CD14-positive monocyte (primary cell): ENCODE data around the gene TRRAP. TPM values are rescaled to one million over a fixed set of nuclear protein-coding genes. Genes with fewer than 3 reads are reported as not detected.

Source experiments
- DNase-seq, 3 donors: peaks; one replicate each; pipeline ENCODE4 v3.0.0-alpha.2; 2011 to 2022
- H2AFZ ChIP-seq: 2 replicates; pipeline ENCODE4 v1.6.0; 2012; ENCODE audit warnings: mild to moderate bottlenecking, low read depth, low read length, inconsistent platforms; ENCODE audit not compliant: insufficient read depth, poor library complexity, severe bottlenecking
- H3K27ac ChIP-seq, 2 donors: 1 replicate in 1 of 2; 2 replicates in 1 of 2; pipeline ENCODE4 v1.5.1; 2012 to 2013; ENCODE audit warnings: low read length in 2 of 2, control low read depth in 1 of 2, inconsistent platforms in 1 of 2, low read depth in 1 of 2, mild to moderate bottlenecking in 1 of 2
- H3K27me3 ChIP-seq, 2 donors: one replicate each; pipeline versions ENCODE4 v1.6.0 to v1.6.1; 2011 to 2013; ENCODE audit warnings: low read length in 2 of 2; ENCODE audit not compliant: control insufficient read depth in 2 of 2, insufficient read depth in 2 of 2
- H3K36me3 ChIP-seq, 2 donors: replicated peaks in 1 of 2; 1 replicate in 1 of 2; 2 replicates in 1 of 2; pipeline versions ENCODE4 v1.5.1 to v1.6.1; 2012 to 2013; ENCODE audit warnings: low read length in 2 of 2, control low read depth in 1 of 2, inconsistent platforms in 1 of 2, mild to moderate bottlenecking in 1 of 2; ENCODE audit not compliant: insufficient read depth in 2 of 2, control insufficient read depth in 1 of 2
- H3K4me1 ChIP-seq, 2 donors: 1 replicate in 1 of 2; 2 replicates in 1 of 2; pipeline versions ENCODE4 v1.5.1 to v1.6.1; 2012 to 2013; ENCODE audit warnings: low read length in 2 of 2, control low read depth in 1 of 2, inconsistent platforms in 1 of 2, mild to moderate bottlenecking in 1 of 2, moderate library complexity in 1 of 2; ENCODE audit not compliant: insufficient read depth in 2 of 2, control insufficient read depth in 1 of 2
- H3K4me2 ChIP-seq: replicated peaks from 2 replicates; pipeline ENCODE3; 2012; ENCODE audit warnings: low read length, moderate library complexity, mild to moderate bottlenecking; ENCODE audit not compliant: poor library complexity, severe bottlenecking; ENCODE audit errors: extremely low read depth
- H3K4me3 ChIP-seq, 3 experiments: fragments of 200-600 bp in 1 of 3; sonication (generic) in 1 of 3; replicated peaks in 1 of 3; 1 replicate in 2 of 3; 2 replicates in 1 of 3; pipeline ENCODE4 v1.5.1; 2011 to 2013; ENCODE audit warnings: low read length in 3 of 3, mild to moderate bottlenecking in 3 of 3, control low read depth in 2 of 3, low read depth in 2 of 3, inconsistent platforms in 1 of 3, moderate library complexity in 1 of 3
- H3K79me2 ChIP-seq: 2 replicates; pipeline ENCODE4 v1.6.0; 2012; ENCODE audit warnings: mild to moderate bottlenecking, control low read depth, inconsistent platforms, low read length, moderate library complexity; ENCODE audit not compliant: insufficient read depth
- H3K9ac ChIP-seq: 2 replicates; pipeline ENCODE4 v1.6.0; 2017; ENCODE audit warnings: low read length, mild to moderate bottlenecking; ENCODE audit not compliant: insufficient read depth, poor library complexity, severe bottlenecking
- H3K9me3 ChIP-seq, 2 donors: replicated peaks in 1 of 2; 1 replicate in 1 of 2; 2 replicates in 1 of 2; pipeline versions ENCODE4 v1.5.1 to v1.6.1; 2012 to 2013; ENCODE audit warnings: low read length in 2 of 2, control low read depth in 1 of 2; ENCODE audit not compliant: control insufficient read depth in 1 of 2, insufficient read depth in 1 of 2
- H4K20me1 ChIP-seq: 2 replicates; pipeline ENCODE4 v1.6.0; 2012; ENCODE audit warnings: mild to moderate bottlenecking, low read length, control low read depth, moderate library complexity; ENCODE audit not compliant: insufficient read depth
- H3K27ac Mint-ChIP-seq, 7 donors: one replicate each; pipeline ENCODE4 v1.8.0; 2020; ENCODE audit warnings: mild to moderate bottlenecking in 7 of 7, mixed read lengths in 7 of 7, moderate library complexity in 6 of 7, inconsistent platforms in 2 of 7
- H3K27me3 Mint-ChIP-seq, 3 donors: one replicate each; pipeline ENCODE4 v1.8.0; 2021 to 2022; ENCODE audit warnings: low read depth in 3 of 3, mild to moderate bottlenecking in 3 of 3, mixed read lengths in 3 of 3, moderate library complexity in 3 of 3, inconsistent platforms in 1 of 3
- H3K36me3 Mint-ChIP-seq, 2 donors: one replicate each; pipeline ENCODE4 v1.8.0; 2020; ENCODE audit warnings: mixed read lengths in 2 of 2, inconsistent platforms in 1 of 2, mild to moderate bottlenecking in 1 of 2
- H3K4me1 Mint-ChIP-seq: one replicate; pipeline ENCODE4 v1.8.0; 2020; ENCODE audit warnings: mild to moderate bottlenecking, mixed read lengths
- H3K4me3 Mint-ChIP-seq, 2 donors: one replicate each; pipeline ENCODE4 v1.8.0; 2020; ENCODE audit warnings: mild to moderate bottlenecking in 2 of 2, mixed read lengths in 2 of 2, moderate library complexity in 1 of 2
- H3K9me3 Mint-ChIP-seq, 7 donors: one replicate each; pipeline ENCODE4 v1.8.0; 2020 to 2022; ENCODE audit warnings: mixed read lengths in 7 of 7, mild to moderate bottlenecking in 6 of 7, moderate library complexity in 6 of 7, inconsistent platforms in 2 of 7
- WGBS: methylation state at CpG from one replicate; pipeline ENCODE4 v1.1.5; 2013; ENCODE audit warnings: missing lambda C conversion rate; ENCODE audit not compliant: insufficient coverage; 5-methylcytosine and 5-hydroxymethylcytosine counted together
- intact Hi-C, 2 donors: fragments of 100-400 bp; cut with micrococcal nuclease; formaldehyde crosslinking; loops; one replicate each; pipeline versions ENCODE4 v1.15.0 to v1.15.1; 2023
- polyA plus RNA-seq, 3 donors: library from polyadenylated mRNA; depleted of rRNA in 1 of 3; unstranded in 2 of 3; stranded (reverse) in 1 of 3; fragments of 300-500 nt in 2 of 3; fragments of >200 nt in 1 of 3; fragmentation: Illumina TruSeq in 2 of 3; gene quantifications; 1 replicate in 2 of 3; 2 replicates in 1 of 3; pipeline ENCODE4 v1.2.3, GENCODE V29; 2012 to 2021
- TF ChIP-seq, protein P1 (sequence below): fragments of 200-600 bp; IDR thresholded peaks from one replicate; pipeline ENCODE4 v1.8.0; 2022; ENCODE audit warnings: antibody characterized with exemption, mild to moderate bottlenecking

TRRAP gene
- polyA plus RNA-seq, 3 donors = 0.67 to 12.2 (median 1.2) TPM

GRCh38 chr7:98831641-98832221 is 46.6 kb upstream of the TRRAP start:
- H3K36me3 ChIP-seq = no peaks in the 10 kb centered on the region
- peaks cover 0 to 4% (median 0%) of the 10 kb centered on the region in 7 donors for H3K9me3 Mint-ChIP-seq
- H3K27me3 Mint-ChIP-seq = peaks cover 2 to 9% (median 8%) of the 10 kb centered on the region in 3 donors
- DNase-seq = peak in 2 of 3 donors; percentile 2 to 28
- no peak overlapping the region for H2AFZ ChIP-seq
- no peaks in the 10 kb centered on the region for H3K27me3 ChIP-seq
- H4K20me1 ChIP-seq = no peaks in the 10 kb centered on the region
- intact Hi-C loops = no loop called here
- no peaks in the 10 kb centered on the region for H3K4me1 ChIP-seq
- no peak overlapping the region for H3K27ac Mint-ChIP-seq
- no peaks in the 10 kb centered on the region for H3K4me1 Mint-ChIP-seq
- H3K4me3 Mint-ChIP-seq = no peak overlapping the region
- H3K27ac ChIP-seq = no peak overlapping the region
- no peaks in the 10 kb centered on the region for H3K36me3 Mint-ChIP-seq
- H3K79me2 ChIP-seq = no peaks in the 10 kb centered on the region
- TF ChIP-seq, protein P1, sequence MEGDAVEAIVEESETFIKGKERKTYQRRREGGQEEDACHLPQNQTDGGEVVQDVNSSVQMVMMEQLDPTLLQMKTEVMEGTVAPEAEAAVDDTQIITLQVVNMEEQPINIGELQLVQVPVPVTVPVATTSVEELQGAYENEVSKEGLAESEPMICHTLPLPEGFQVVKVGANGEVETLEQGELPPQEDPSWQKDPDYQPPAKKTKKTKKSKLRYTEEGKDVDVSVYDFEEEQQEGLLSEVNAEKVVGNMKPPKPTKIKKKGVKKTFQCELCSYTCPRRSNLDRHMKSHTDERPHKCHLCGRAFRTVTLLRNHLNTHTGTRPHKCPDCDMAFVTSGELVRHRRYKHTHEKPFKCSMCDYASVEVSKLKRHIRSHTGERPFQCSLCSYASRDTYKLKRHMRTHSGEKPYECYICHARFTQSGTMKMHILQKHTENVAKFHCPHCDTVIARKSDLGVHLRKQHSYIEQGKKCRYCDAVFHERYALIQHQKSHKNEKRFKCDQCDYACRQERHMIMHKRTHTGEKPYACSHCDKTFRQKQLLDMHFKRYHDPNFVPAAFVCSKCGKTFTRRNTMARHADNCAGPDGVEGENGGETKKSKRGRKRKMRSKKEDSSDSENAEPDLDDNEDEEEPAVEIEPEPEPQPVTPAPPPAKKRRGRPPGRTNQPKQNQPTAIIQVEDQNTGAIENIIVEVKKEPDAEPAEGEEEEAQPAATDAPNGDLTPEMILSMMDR = peak; percentile 80
- H3K4me3 ChIP-seq = no peak overlapping the region
- H3K9me3 ChIP-seq = no peaks in the 10 kb centered on the region
- H3K9ac ChIP-seq = no peak overlapping the region
- no peak overlapping the region for H3K4me2 ChIP-seq
- 84% methylated on average over 7 of the region's 8 CpGs for WGBS

DNA sequence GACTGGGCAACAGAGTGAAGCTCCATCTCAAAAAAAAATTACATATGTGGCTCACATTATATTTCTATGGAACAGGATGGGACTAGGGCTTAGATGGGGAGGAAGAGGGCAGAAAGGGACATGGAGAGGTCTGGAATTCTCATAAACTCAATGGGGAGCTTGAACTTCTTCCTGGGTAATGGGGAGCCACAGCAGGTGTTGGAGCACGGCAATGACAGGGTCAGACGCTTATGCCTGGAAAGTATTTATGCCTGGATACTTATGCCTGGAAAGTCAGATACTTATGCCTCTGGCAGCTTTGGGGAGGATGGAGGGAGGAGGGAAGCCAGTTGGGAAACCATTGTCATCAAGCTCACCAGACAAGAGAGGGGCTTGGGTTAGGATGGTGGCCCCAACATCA is 45.3 kb upstream of the TRRAP start:
- no peak overlapping the region for H3K4me3 Mint-ChIP-seq
- no peak overlapping the region for H3K27ac ChIP-seq
- H2AFZ ChIP-seq = no peak overlapping the region
- TF ChIP-seq, protein P1 = no peak
- H3K36me3 Mint-ChIP-seq = no peaks in the 10 kb centered on the region
- WGBS = no CpG with 5 or more reads among the region's 2 CpGs
- H3K27ac Mint-ChIP-seq = peak overlapping the region in 1 of 7 donors; percentile 10
- no peaks in the 10 kb centered on the region for H3K4me1 Mint-ChIP-seq
- no peaks in the 10 kb centered on the region for H3K79me2 ChIP-seq
- H3K4me2 ChIP-seq = no peak overlapping the region
- H3K9ac ChIP-seq = no peak overlapping the region
- H3K4me3 ChIP-seq = no peak overlapping the region
- intact Hi-C loops = no loop called here
- H3K27me3 Mint-ChIP-seq = peaks cover 2 to 7% (median 6%) of the 10 kb centered on the region in 3 donors
- H3K9me3 Mint-ChIP-seq = peaks cover 0 to 4% (median 0%) of the 10 kb centered on the region in 7 donors
- no peaks in the 10 kb centered on the region for H3K27me3 ChIP-seq
- no peaks in the 10 kb centered on the region for H3K4me1 ChIP-seq
- DNase-seq = no peak
- H4K20me1 ChIP-seq = no peaks in the 10 kb centered on the region
- H3K36me3 ChIP-seq = no peaks in the 10 kb centered on the region
- no peaks in the 10 kb centered on the region for H3K9me3 ChIP-seq
